Amniotic epithelial cell (primary cell): ENCODE measurements around the gene QSOX2.

ENCODE experiments used
- DNase-seq: peaks from one replicate; pipeline ENCODE4 v3.0.0-alpha.2; 2010; ENCODE audit warnings: low read depth

The QSOX2 gene

GRCh38 chr9:136245219-136246150 lies at the start of gene QSOX2:
QSOX2 (minus strand) TSS chr9:136245812; CDS start chr9:136245803, 9 bp downstream.
- peak; percentile 57 for DNase-seq

GRCh38 chr9:136295055-136295454 lies 49.4 kb upstream of the QSOX2 start:
- DNase-seq = no peak

- no peak for DNase-seq
These were observed 48.8 kb upstream of the QSOX2 start for GRCh38 chr9:136294437-136294836.

- no peak for DNase-seq
These were observed 48.0 kb upstream of the QSOX2 start for GRCh38 chr9:136293476-136294077.

GRCh38 chr9:136292591-136293448 lies 47.2 kb upstream of the QSOX2 start:
- no peak for DNase-seq

GRCh38 chr9:136292026-136292538 lies 46.5 kb upstream of the QSOX2 start:
- no peak for DNase-seq

- DNase-seq = no peak
These were observed 45.9 kb upstream of the QSOX2 start for GRCh38 chr9:136291306-136292025.

- DNase-seq = no peak
These were observed 44.9 kb upstream of the QSOX2 start for GRCh38 chr9:136290508-136291000.

- DNase-seq = no peak
These were observed 44.3 kb upstream of the QSOX2 start for GRCh38 chr9:136289651-136290507.

GRCh38 chr9:136287960-136288753 lies 42.5 kb upstream of the QSOX2 start:
- no peak for DNase-seq

GRCh38 chr9:136286987-136287379 lies 41.4 kb upstream of the QSOX2 start:
- DNase-seq = no peak

- no peak for DNase-seq
These were observed 40.9 kb upstream of the QSOX2 start for GRCh38 chr9:136286359-136286986.

GRCh38 chr9:136285501-136286358 lies 40.1 kb upstream of the QSOX2 start:
- no peak for DNase-seq

- no peak for DNase-seq
These were observed 39.3 kb upstream of the QSOX2 start for GRCh38 chr9:136284951-136285350.

GRCh38 chr9:136284311-136284710 lies 38.7 kb upstream of the QSOX2 start:
- DNase-seq = no peak

GRCh38 chr9:136283291-136284235 lies 38.0 kb upstream of the QSOX2 start:
- DNase-seq = peak; percentile 39
